ENCODE results near the gene AGAP2. TPM values are rescaled to one million over a fixed set of nuclear protein-coding genes. Genes with fewer than 3 reads are reported as not detected.

Gene AGAP2
- total RNA-seq, 2 donors from 2014 or later, result 1.8 to 2.2 TPM

Small RNA genes within 50 kb of the gene (microRNA-seq; reads per million reads assigned to microRNA genes)
- 0 reads per million in 2 donors for gene MIR6759 (ENCODE audit: borderline microRNAs expressed in 2 of 2)

Other genes with a start within 250 kb of the AGAP2 start
- 10 to 100 TPM; 34.0 to 43.8 TPM for gene DDIT3, start 218.2 kb downstream of the AGAP2 start, total RNA-seq
- 10 to 100 TPM; 46.5 to 49.1 TPM for gene MBD6, start 215.9 kb downstream of the AGAP2 start, total RNA-seq
- 100 to 1,000 TPM in 1 of 2 donors, 10 to 100 TPM in 1; 90.6 to 104 TPM for gene DCTN2, start 191.6 kb downstream of the AGAP2 start, total RNA-seq
- gene KIF5A, start 188.7 kb downstream of the AGAP2 start, total RNA-seq, result under 1 TPM; 0.10 to 0.14 TPM
- gene PIP4K2C, start 147.6 kb downstream of the AGAP2 start, total RNA-seq, result 10 to 100 TPM; 26.0 to 27.4 TPM
- gene DTX3, start 133.9 kb downstream of the AGAP2 start, total RNA-seq, result 10 to 100 TPM; 32.4 to 35.6 TPM
- gene ARHGEF25, start 127.3 kb downstream of the AGAP2 start, total RNA-seq, result 10 to 100 TPM; 78.8 to 82.8 TPM
- gene B4GALNT1, start 105.5 kb downstream of the AGAP2 start, total RNA-seq, result 1 to 10 TPM; 4.3 to 6.0 TPM
- 100 to 1,000 TPM; 186 to 279 TPM for gene OS9, start 44.6 kb downstream of the AGAP2 start, total RNA-seq
- 10 to 100 TPM; 20.1 to 26.3 TPM for gene TSPAN31, start 6.3 kb upstream of the AGAP2 start, total RNA-seq
- 10 to 100 TPM; 65.3 to 66.0 TPM for gene CDK4, start 13.6 kb upstream of the AGAP2 start, total RNA-seq
- gene MARCHF9, start 16.4 kb upstream of the AGAP2 start, total RNA-seq, result 1 to 10 TPM; 7.4 to 9.4 TPM
- 1 to 10 TPM in 1 of 2 donors, under 1 TPM in 1; 0.57 to 1.1 TPM for gene CYP27B1, start 28.3 kb upstream of the AGAP2 start, total RNA-seq
- 10 to 100 TPM; 16.6 to 22.8 TPM for gene METTL1, start 33.4 kb upstream of the AGAP2 start, total RNA-seq
- gene EEF1AKMT3, start 33.9 kb upstream of the AGAP2 start, total RNA-seq, result 1 to 10 TPM; 7.9 to 9.3 TPM
- gene TSFM, start 44.0 kb upstream of the AGAP2 start, total RNA-seq, result 10 to 100 TPM; 15.9 to 16.4 TPM
- gene AVIL, start 80.0 kb upstream of the AGAP2 start, total RNA-seq, result 1 to 10 TPM; 5.6 to 6.3 TPM
- gene CTDSP2, start 108.0 kb upstream of the AGAP2 start, total RNA-seq, result 100 to 1,000 TPM; 135 to 138 TPM
- 1 to 10 TPM; 5.6 to 5.7 TPM for gene ATP23, start 202.8 kb upstream of the AGAP2 start, total RNA-seq